GM18499 (cell line): ENCODE measurements around the gene BZW2.

Experiments
- ATAC-seq: cut with Tn5 transposase; IDR thresholded peaks from one replicate; pipeline ENCODE4 v1.9.1; 2021; ENCODE audit warnings: moderate number of reproducible peaks; ENCODE audit not compliant: insufficient read depth, unreplicated experiment

The BZW2 gene

GRCh38 chr7:16742547-16742946 is 96.6 kb downstream of the BZW2 start:
- ATAC-seq, result no peak

GRCh38 chr7:16743236-16743635 is 97.3 kb downstream of the BZW2 start:
- ATAC-seq, result no peak

GRCh38 chr7:16744518-16745250 is 98.7 kb downstream of the BZW2 start:
- ATAC-seq, result no peak

- no peak for ATAC-seq
These were observed 99.7 kb downstream of the BZW2 start for GRCh38 chr7:16745645-16746044.

GRCh38 chr7:16747102-16747501 is 101.1 kb downstream of the BZW2 start:
- ATAC-seq, result no peak

GRCh38 chr7:16753102-16753931 is 107.3 kb downstream of the BZW2 start, which contains the start of gene TSPAN13:
TSPAN13 (plus strand) TSS chr7:16753755; CDS start chr7:16753968, 213 bp downstream.
- ATAC-seq, result no peak

- ATAC-seq, result no peak
These were observed 108.2 kb downstream of the BZW2 start for GRCh38 chr7:16753932-16754855.

GRCh38 chr7:16754856-16755317 is 108.9 kb downstream of the BZW2 start:
- ATAC-seq, result no peak

GRCh38 chr7:16755397-16755796 is 109.4 kb downstream of the BZW2 start:
- no peak for ATAC-seq
